ENCODE results near the gene ATP9B. TPM values are rescaled to one million over a fixed set of nuclear protein-coding genes. Genes with fewer than 3 reads are reported as not detected.

ATP9B gene
- total and polyA plus RNA-seq, 10 donors, result 7.5 to 58.4 (median 42.7) TPM

DNA sequence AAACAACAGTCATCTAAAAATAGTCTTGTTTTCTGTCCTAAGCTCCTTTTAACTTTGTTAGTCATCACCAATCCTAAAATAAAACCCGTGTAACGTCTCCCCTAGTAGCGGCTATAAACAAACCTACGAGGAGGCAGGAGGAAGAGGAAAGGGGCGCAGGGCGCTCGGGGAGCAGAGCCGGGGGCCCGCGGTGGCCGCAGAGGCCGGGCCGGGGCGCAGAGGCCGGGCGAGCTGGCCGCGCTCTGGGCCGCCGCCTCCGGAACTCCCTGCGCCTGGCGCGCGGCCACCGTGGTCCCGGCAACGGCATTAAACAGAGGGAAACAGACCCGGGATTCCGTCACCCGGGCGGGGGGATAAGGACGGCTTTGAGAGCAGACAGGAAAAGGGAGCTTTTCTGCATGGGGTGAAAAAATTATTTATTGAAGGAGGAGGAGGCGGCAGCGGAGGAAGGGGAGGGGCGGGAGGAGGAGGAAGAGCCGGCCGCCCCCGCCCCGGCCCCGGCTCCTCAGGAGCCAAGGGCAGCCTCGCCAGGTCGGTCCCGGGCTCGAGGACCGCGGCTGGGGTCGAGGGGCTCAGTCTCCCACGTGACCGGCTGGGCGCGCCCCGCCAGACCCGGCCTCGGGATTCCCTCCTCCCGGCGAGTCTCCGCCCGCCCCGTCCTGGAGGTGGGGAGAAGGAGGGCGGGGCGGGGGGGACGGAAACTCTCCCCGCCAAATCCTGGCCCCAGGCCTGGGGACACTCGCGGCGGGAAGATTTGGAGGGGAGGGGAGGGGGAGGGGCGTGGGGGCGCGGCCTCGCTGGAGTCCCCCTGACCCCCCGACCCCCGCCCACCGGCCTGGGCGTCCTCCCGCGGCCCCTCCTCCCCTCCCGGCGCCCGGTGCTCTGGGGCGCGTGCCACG lies 324.7 kb downstream of the ATP9B start:
- Histone ChIP-seq H3K4me3 (peak overlapping the region; percentile 51 to 74 (median 61)), H3K27ac (peak overlapping the region; percentile 50 to 96 (median 80)), H3K27me3 (replicated peaks in 1 of 7) (peaks cover 0 to 74% (median 22%) of the 10 kb centered on the region in 7 donors), H3K4me1 (peaks cover 18 to 63% (median 56%) of the 10 kb centered on the region in 6 donors), H3K36me3 (no peaks in the 10 kb centered on the region), H3K9me3 (no peaks in the 10 kb centered on the region)
- intact Hi-C loops (cut with DNase I; ENCODE audit: low total_unique reads), result no loop called here
- 0 to 2% (median 1%) methylated on average over 48 to 82 of the region's 83 CpGs for WGBS, 5 donors
- TF ChIP-seq POLR2A (IDR thresholded peaks at IDR 0.05) (peak in 1 of 3 donors; percentile 10), POLR2AphosphoS5 (IDR thresholded peaks at IDR 0.05) (peak; percentile 69 to 75 (median 75))
- TF ChIP-seq, protein P1, sequence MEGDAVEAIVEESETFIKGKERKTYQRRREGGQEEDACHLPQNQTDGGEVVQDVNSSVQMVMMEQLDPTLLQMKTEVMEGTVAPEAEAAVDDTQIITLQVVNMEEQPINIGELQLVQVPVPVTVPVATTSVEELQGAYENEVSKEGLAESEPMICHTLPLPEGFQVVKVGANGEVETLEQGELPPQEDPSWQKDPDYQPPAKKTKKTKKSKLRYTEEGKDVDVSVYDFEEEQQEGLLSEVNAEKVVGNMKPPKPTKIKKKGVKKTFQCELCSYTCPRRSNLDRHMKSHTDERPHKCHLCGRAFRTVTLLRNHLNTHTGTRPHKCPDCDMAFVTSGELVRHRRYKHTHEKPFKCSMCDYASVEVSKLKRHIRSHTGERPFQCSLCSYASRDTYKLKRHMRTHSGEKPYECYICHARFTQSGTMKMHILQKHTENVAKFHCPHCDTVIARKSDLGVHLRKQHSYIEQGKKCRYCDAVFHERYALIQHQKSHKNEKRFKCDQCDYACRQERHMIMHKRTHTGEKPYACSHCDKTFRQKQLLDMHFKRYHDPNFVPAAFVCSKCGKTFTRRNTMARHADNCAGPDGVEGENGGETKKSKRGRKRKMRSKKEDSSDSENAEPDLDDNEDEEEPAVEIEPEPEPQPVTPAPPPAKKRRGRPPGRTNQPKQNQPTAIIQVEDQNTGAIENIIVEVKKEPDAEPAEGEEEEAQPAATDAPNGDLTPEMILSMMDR (IDR thresholded peaks at IDR 0.05 in 8 of 11, conservative IDR thresholded peaks at IDR 0.05 in 3 of 11), result no peak
- peak; percentile 89 for DNase-seq

DNA sequence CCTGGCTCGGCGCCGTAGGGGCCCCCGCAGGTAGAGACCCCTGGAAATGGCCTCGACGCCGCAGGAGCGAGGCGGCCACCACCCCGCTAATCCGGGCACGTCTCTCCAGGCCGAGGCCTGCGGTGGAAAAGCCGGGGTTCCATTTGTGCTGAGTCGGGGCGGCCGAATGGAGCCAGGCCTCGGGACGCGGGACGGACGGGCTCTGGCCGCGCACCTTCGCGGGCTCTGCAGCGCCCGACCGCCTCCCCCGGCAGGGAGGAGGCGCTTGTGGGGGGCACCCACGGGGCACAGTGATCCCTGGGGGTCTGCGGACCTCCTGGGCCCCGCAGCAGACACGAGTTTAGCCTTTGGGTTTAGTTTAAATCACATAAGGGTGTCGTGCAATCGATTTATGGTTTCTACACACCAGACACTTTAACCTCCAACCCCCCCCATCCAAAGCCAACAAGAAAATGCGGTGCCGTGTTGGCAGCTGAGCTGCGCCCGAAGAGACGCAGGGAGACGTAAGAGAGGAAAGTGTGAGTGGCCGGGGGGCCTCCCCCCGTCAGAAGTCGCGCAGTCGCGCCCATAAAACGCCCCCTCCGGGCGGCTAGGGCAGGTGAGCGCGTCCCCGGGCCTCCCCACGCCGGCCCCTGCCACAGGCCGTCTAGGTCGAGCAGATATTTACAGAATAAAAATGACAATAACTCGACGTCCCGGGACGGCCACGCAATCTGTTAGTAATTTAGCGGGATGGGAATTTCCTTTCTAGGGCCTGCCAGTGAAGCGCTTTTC lies 325.5 kb downstream of the ATP9B start:
- 1% methylated on average over 32 to 67 of the region's 67 CpGs for WGBS, 5 donors
- peak overlapping the region; percentile 51 to 74 (median 61) for H3K4me3 ChIP-seq
- H3K27me3 ChIP-seq (replicated peaks in 1 of 7), result peaks cover 0 to 73% (median 15%) of the 10 kb centered on the region in 7 donors
- peak overlapping the region; percentile 50 to 96 (median 80) for H3K27ac ChIP-seq
- intact Hi-C loops (cut with DNase I; ENCODE audit: low total_unique reads), result loop anchor here (5.0 kb wide), 1 partner anchor 133 kb away; no protein-coding TSS in a partner anchor
- no peaks in the 10 kb centered on the region for H3K36me3 ChIP-seq
- peak; percentile 84 for DNase-seq
- H3K9me3 ChIP-seq, result no peaks in the 10 kb centered on the region
- peaks cover 25 to 72% (median 65%) of the 10 kb centered on the region in 6 donors for H3K4me1 ChIP-seq
- TF ChIP-seq, protein P1 (IDR thresholded peaks at IDR 0.05 in 8 of 11, conservative IDR thresholded peaks at IDR 0.05 in 3 of 11), result peak in 1 of 11 experiments; percentile 25
- TF ChIP-seq POLR2AphosphoS5 (IDR thresholded peaks at IDR 0.05) (peak in 2 of 3 donors; percentile 28 to 40), POLR2A (IDR thresholded peaks at IDR 0.05) (no peak)

DNA sequence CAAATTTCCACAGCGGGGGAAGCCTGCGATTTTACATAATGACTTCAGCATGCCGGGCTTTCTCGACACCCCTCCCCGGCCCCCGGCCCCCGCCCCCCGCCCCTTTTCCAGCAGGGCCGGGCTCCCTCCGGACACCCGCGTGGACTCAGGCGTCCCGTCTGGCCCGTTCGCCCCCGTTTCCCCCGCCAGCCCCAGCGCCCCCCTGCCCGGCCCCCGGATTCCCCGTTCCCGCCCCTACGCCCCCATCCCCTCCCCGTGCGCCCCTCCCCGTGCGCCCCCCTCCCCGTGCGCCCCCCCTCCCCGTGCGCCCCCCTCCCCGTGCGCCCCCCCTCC lies 326.1 kb downstream of the ATP9B start:
- Histone ChIP-seq H3K4me3 (peak overlapping the region in 7 of 8 donors; percentile 51 to 74 (median 61)), H3K27me3 (replicated peaks in 1 of 7) (peaks cover 0 to 69% (median 15%) of the 10 kb centered on the region in 7 donors), H3K27ac (peak overlapping the region in 6 of 8 donors; percentile 73 to 96 (median 82)), H3K36me3 (no peaks in the 10 kb centered on the region), H3K9me3 (no peaks in the 10 kb centered on the region), H3K4me1 (peaks cover 25 to 74% (median 66%) of the 10 kb centered on the region in 6 donors)
- DNase-seq, result peak; percentile 63
- intact Hi-C loops (cut with DNase I; ENCODE audit: low total_unique reads), result loop anchor here (5.0 kb wide), 1 partner anchor 132 kb away; no protein-coding TSS in a partner anchor
- WGBS, 5 donors, result 1 to 4% (median 2%) methylated on average over 13 to 25 of the region's 34 CpGs
- TF ChIP-seq POLR2AphosphoS5 (IDR thresholded peaks at IDR 0.05), result no peak
- no peak for TF ChIP-seq POLR2A (IDR thresholded peaks at IDR 0.05)
- TF ChIP-seq, protein P1 (IDR thresholded peaks at IDR 0.05 in 8 of 11, conservative IDR thresholded peaks at IDR 0.05 in 3 of 11), result no peak

Measured in spleen (tissue), 11 donors.